Fibroblast of gingiva (primary cell): ENCODE results near the gene KRTAP6-1.

ENCODE experiments used
- DNase-seq: peaks from one replicate; pipeline ENCODE4 v3.0.0-alpha.2; 2011; ENCODE audit warnings: low read depth

Gene KRTAP6-1

DNA sequence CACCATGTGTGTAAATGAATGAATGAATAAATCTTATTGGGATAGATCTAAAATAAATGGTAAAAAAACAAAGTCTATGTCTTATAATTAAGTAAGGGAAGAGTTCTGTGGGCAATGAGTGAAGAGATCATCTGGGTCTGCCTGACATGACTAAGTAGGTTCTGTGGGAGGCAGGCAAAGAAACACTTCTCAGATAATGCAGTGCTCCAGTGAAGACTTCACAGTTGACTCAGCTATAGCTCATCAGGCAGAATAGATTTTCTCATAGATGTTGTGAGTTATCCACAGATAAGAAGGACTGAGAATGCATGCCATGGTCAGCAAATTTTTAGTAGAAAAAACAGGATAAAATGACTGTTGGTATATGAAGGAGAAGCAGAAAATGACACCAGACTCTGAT lies 36.0 kb downstream of the KRTAP6-1 start:
- DNase-seq = no peak

GRCh38 chr21:30567617-30568016 lies 46.1 kb downstream of the KRTAP6-1 start:
- no peak for DNase-seq

DNA sequence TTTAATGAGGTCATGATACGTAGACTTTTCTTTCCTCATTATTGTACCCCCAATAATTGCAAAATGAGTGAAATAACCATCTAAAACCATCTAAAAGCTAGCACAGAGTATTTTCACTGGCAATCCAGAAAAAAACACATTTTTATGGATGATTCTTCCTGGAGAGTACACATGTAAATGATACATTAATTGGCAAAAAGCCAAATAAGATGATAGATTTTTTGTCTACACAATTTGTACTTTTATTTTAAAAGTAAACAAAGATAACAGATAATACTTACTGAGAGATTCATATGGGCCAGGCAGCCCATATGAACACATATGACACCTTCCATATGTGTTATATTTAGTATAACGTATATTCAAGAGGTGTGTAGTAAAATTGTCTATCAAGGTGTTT lies 50.1 kb downstream of the KRTAP6-1 start:
- no peak for DNase-seq
